Left lung (tissue), 10 donors: ENCODE data around the gene PLXNA2. TPM values are rescaled to one million over a fixed set of nuclear protein-coding genes. Genes with fewer than 3 reads are reported as not detected.

Source experiments
- ATAC-seq: fragments of 200-7000 bp; cut with Tn5 transposase; one replicate; pipeline ENCODE4 v1.9.1; 2020; ENCODE audit warnings: moderate library complexity
- DNase-seq, 4 donors: peaks; one replicate each; pipeline ENCODE4 v3.0.0-alpha.2; 2013 to 2020
- H3K27ac ChIP-seq, 2 donors: fragments of 200-600 bp; sonication (generic) in 1 of 2; one replicate each; pipeline versions ENCODE4 v1.5.0 to v1.8.0; 2020 to 2021
- H3K27me3 ChIP-seq, 2 donors: fragments of 200-600 bp; sonication (generic) in 1 of 2; one replicate each; pipeline versions ENCODE4 v1.5.0 to v1.8.0; 2020 to 2021
- H3K36me3 ChIP-seq, 2 donors: fragments of 200-600 bp; sonication (generic) in 1 of 2; one replicate each; pipeline versions ENCODE4 v1.5.0 to v1.8.0; 2020 to 2021
- H3K4me1 ChIP-seq, 2 donors: fragments of 200-600 bp; one replicate each; pipeline ENCODE4 v1.8.0; 2021
- H3K4me3 ChIP-seq, 2 donors: fragments of 200-600 bp; sonication (generic) in 1 of 2; one replicate each; pipeline versions ENCODE4 v1.5.0 to v1.8.0; 2020 to 2021; ENCODE audit warnings: mild to moderate bottlenecking in 1 of 2
- H3K9me3 ChIP-seq, 2 donors: fragments of 200-600 bp; sonication (generic) in 1 of 2; one replicate each; pipeline versions ENCODE4 v1.5.0 to v1.8.0; 2020 to 2021
- CTCF ChIP-seq, 2 donors: fragments of 200-600 bp; sonication (generic) in 1 of 2; IDR thresholded peaks; one replicate each; pipeline versions ENCODE4 v1.5.0 to v1.8.0; 2021; ENCODE audit warnings: antibody characterized with exemption in 2 of 2
- intact Hi-C, 2 donors: fragments of 100-400 bp; cut with DNase I; formaldehyde crosslinking; loops; one replicate each; pipeline versions ENCODE4 v1.11.2 to v1.14.2; 2022
- polyA plus RNA-seq, 6 donors: library from polyadenylated mRNA; unstranded; fragments of 120-200 nt; gene quantifications; one replicate each; pipeline ENCODE4 v1.2.1, GENCODE V29; 2013; ENCODE audit not compliant: insufficient read length in 6 of 6
- total RNA-seq, 2 donors: library from RNA; stranded (reverse); fragmentation: NEBNext Ultra II Directional; extraction: Animal tissue kit (Norgen Biotek cat#: 25700); gene quantifications; one replicate each; pipeline ENCODE4 v1.2.1, GENCODE V29; 2021
- donor health status: DM: no; HTN: yes; CAD: no.
- donor health status: DM: no; HTN: no; CAD: no.

PLXNA2 gene
- total and polyA plus RNA-seq, 8 donors: 21.4 to 92.8 (median 34.0) TPM

- ATAC-seq (no peak), DNase-seq (no peak)
- Histone ChIP-seq H3K4me3 (no peak overlapping the region), H3K9me3 (no peaks in the 10 kb centered on the region), H3K27me3 (no peaks in the 10 kb centered on the region), H3K4me1 (no peaks in the 10 kb centered on the region), H3K36me3 (no peaks in the 10 kb centered on the region), H3K27ac (no peak overlapping the region)
- no peak for TF ChIP-seq CTCF (IDR thresholded peaks at IDR 0.05)
- intact Hi-C loops: no loop called here
These were observed 228.9 kb downstream of the PLXNA2 start for GRCh38 chr1:208015255-208015654.

- no peaks in the 10 kb centered on the region for H3K27me3 ChIP-seq
- H3K36me3 ChIP-seq: no peaks in the 10 kb centered on the region
- no peak overlapping the region for H3K27ac ChIP-seq
- ATAC-seq: no peak
- no peak for DNase-seq
- H3K4me1 ChIP-seq: peaks cover 0 to under 1% of the 10 kb centered on the region in 2 donors
- H3K4me3 ChIP-seq: no peak overlapping the region
- intact Hi-C loops: no loop called here
- no peak for TF ChIP-seq CTCF (IDR thresholded peaks at IDR 0.05)
- no peaks in the 10 kb centered on the region for H3K9me3 ChIP-seq
These were observed 231.0 kb downstream of the PLXNA2 start for GRCh38 chr1:208013210-208013609.

GRCh38 chr1:208012721-208013120 lies 231.5 kb downstream of the PLXNA2 start:
- intact Hi-C loops: no loop called here
- ATAC-seq: no peak
- H3K4me1 ChIP-seq: peaks cover 0 to 4% of the 10 kb centered on the region in 2 donors
- no peaks in the 10 kb centered on the region for H3K27me3 ChIP-seq
- no peaks in the 10 kb centered on the region for H3K36me3 ChIP-seq
- no peak for TF ChIP-seq CTCF (IDR thresholded peaks at IDR 0.05)
- no peak for DNase-seq
- no peak overlapping the region for H3K27ac ChIP-seq
- H3K9me3 ChIP-seq: no peaks in the 10 kb centered on the region
- H3K4me3 ChIP-seq: no peak overlapping the region

- no peaks in the 10 kb centered on the region for H3K9me3 ChIP-seq
- ATAC-seq: no peak
- no peaks in the 10 kb centered on the region for H3K36me3 ChIP-seq
- H3K27ac ChIP-seq: no peak overlapping the region
- intact Hi-C loops: no loop called here
- peaks cover 0 to 4% of the 10 kb centered on the region in 2 donors for H3K4me1 ChIP-seq
- no peak overlapping the region for H3K4me3 ChIP-seq
- no peak for DNase-seq
- no peaks in the 10 kb centered on the region for H3K27me3 ChIP-seq
- no peak for TF ChIP-seq CTCF (IDR thresholded peaks at IDR 0.05)
These were observed 233.6 kb downstream of the PLXNA2 start for GRCh38 chr1:208010487-208011071.

GRCh38 chr1:208009706-208010444 lies 234.3 kb downstream of the PLXNA2 start:
- no peak for TF ChIP-seq CTCF (IDR thresholded peaks at IDR 0.05)
- no peaks in the 10 kb centered on the region for H3K9me3 ChIP-seq
- intact Hi-C loops: no loop called here
- ATAC-seq (no peak), DNase-seq (no peak)
- no peak overlapping the region for H3K27ac ChIP-seq
- no peaks in the 10 kb centered on the region for H3K27me3 ChIP-seq
- peaks cover 0 to 4% of the 10 kb centered on the region in 2 donors for H3K4me1 ChIP-seq
- no peak overlapping the region for H3K4me3 ChIP-seq
- H3K36me3 ChIP-seq: no peaks in the 10 kb centered on the region
